Endodermal cell (in vitro differentiated cells): ENCODE measurements around the gene INPP4B. TPM values are rescaled to one million over a fixed set of nuclear protein-coding genes. Genes with fewer than 3 reads are reported as not detected.

ENCODE experiments used
- DNase-seq: peaks from one replicate; pipeline ENCODE4 v3.0.0-alpha.2; 2017
- H3K27ac ChIP-seq: 2 replicates; pipeline ENCODE4 v1.5.1; 2013; ENCODE audit warnings: mild to moderate bottlenecking, low read depth, low read length, moderate library complexity
- H3K27me3 ChIP-seq: 2 replicates; pipeline ENCODE4 v1.6.1; 2013; ENCODE audit warnings: mild to moderate bottlenecking, low read length, moderate library complexity; ENCODE audit not compliant: insufficient read depth, control insufficient read depth, poor library complexity, severe bottlenecking
- H3K36me3 ChIP-seq: 2 replicates; pipeline ENCODE4 v1.7.0; 2013; ENCODE audit warnings: mild to moderate bottlenecking, low read length, moderate library complexity; ENCODE audit not compliant: control insufficient read depth, insufficient read depth
- H3K4me1 ChIP-seq: one replicate; pipeline ENCODE4 v1.7.0; 2013; ENCODE audit warnings: low read length; ENCODE audit not compliant: control insufficient read depth, insufficient read depth
- H3K4me3 ChIP-seq: 2 replicates; pipeline ENCODE4 v1.5.1; 2013; ENCODE audit warnings: mild to moderate bottlenecking, low read length, moderate library complexity
- H3K9ac ChIP-seq: 2 replicates; pipeline ENCODE4 v1.6.1; 2013; ENCODE audit warnings: mild to moderate bottlenecking, low read length, moderate library complexity; ENCODE audit not compliant: poor library complexity, severe bottlenecking; ENCODE audit errors: extremely low read depth
- H3K9me3 ChIP-seq: 2 replicates; pipeline ENCODE4 v1.6.1; 2013; ENCODE audit warnings: mild to moderate bottlenecking, low read length, moderate library complexity; ENCODE audit not compliant: control insufficient read depth
- H3K27ac Mint-ChIP-seq: 2 replicates; pipeline ENCODE4 v1.8.0; 2020; ENCODE audit warnings: mixed read lengths
- H3K27me3 Mint-ChIP-seq: 2 replicates; pipeline ENCODE4 v1.8.0; 2021; ENCODE audit warnings: mild to moderate bottlenecking, mixed read lengths; ENCODE audit not compliant: insufficient read depth
- H3K36me3 Mint-ChIP-seq: 2 replicates; pipeline ENCODE4 v1.8.0; 2020; ENCODE audit warnings: low read depth, mixed read lengths
- H3K4me1 Mint-ChIP-seq: 2 replicates; pipeline ENCODE4 v1.8.0; 2020; ENCODE audit warnings: mixed read lengths
- H3K4me3 Mint-ChIP-seq: 2 replicates; pipeline ENCODE4 v1.8.0; 2020; ENCODE audit warnings: mild to moderate bottlenecking, moderate library complexity, mixed read lengths
- H3K9me3 Mint-ChIP-seq: 2 replicates; pipeline ENCODE4 v1.8.0; 2020; ENCODE audit warnings: mild to moderate bottlenecking, mixed read lengths
- WGBS, 2 experiments: methylation state at CpG; one replicate each; pipeline versions ENCODE4 v1.1.5 to v1.1.7; 2013; ENCODE audit warnings: missing lambda C conversion rate in 2 of 2, mixed read lengths in 1 of 2; ENCODE audit not compliant: insufficient coverage in 1 of 2, insufficient read length in 1 of 2; 5-methylcytosine and 5-hydroxymethylcytosine counted together
- total RNA-seq, 2 donors: library from RNA; stranded (reverse); fragmentation: NEBNext Ultra II Directional in 1 of 2; extraction: Animal tissue kit (Norgen Biotek cat#: 25700) in 1 of 2; gene quantifications; 2 replicates in 1 of 2; 3 replicates in 1 of 2; pipeline ENCODE4 v1.2.1, GENCODE V29; 2021
- TF ChIP-seq, protein P1 (sequence below): fragments of 200-600 bp; sonication (generic); conservative IDR thresholded peaks from 2 replicates; pipeline ENCODE4 v1.5.0; 2021; ENCODE audit warnings: antibody characterized with exemption, mild to moderate bottlenecking

INPP4B gene
- total RNA-seq, 2 donors from 2014 or later, result 0.64 to 0.66 TPM

DNA sequence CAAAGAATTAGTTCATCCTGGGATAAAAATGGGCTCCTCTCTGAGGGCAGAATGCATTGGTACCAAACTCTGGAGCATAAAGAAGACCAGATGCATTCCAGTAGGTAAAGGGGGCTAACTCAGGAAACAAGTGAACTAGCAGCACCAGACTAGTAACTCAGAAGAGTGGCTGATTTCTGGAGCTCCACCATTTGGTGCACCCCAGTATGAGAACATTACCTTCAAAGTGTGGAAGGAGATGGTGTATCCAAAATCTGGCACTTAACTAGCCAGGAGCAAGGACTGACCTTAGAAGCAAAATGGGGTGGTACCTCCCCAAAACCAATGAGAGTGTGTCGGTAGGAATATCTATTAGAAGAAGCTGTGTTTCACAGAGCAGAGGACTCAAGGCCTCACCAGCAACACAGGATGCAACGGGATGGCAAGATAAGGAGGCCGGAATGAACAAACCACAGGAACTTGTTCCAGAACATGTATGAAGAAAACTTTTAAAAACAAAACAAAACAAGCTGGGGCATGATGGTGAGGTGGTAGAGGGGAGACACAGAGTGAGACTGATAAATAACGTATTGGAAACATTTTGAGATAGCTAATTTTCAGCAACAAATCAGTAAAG lies 142.3 kb downstream of the INPP4B start:
- H3K9ac ChIP-seq, result no peak overlapping the region
- H3K4me1 ChIP-seq, result no peaks in the 10 kb centered on the region
- Mint-ChIP-seq H3K4me1 (no peaks in the 10 kb centered on the region), H3K9me3 (no peaks in the 10 kb centered on the region), H3K4me3 (no peak overlapping the region), H3K36me3 (no peaks in the 10 kb centered on the region), H3K27me3 (peaks cover 5% of the 10 kb centered on the region), H3K27ac (no peak overlapping the region)
- TF ChIP-seq, protein P1, sequence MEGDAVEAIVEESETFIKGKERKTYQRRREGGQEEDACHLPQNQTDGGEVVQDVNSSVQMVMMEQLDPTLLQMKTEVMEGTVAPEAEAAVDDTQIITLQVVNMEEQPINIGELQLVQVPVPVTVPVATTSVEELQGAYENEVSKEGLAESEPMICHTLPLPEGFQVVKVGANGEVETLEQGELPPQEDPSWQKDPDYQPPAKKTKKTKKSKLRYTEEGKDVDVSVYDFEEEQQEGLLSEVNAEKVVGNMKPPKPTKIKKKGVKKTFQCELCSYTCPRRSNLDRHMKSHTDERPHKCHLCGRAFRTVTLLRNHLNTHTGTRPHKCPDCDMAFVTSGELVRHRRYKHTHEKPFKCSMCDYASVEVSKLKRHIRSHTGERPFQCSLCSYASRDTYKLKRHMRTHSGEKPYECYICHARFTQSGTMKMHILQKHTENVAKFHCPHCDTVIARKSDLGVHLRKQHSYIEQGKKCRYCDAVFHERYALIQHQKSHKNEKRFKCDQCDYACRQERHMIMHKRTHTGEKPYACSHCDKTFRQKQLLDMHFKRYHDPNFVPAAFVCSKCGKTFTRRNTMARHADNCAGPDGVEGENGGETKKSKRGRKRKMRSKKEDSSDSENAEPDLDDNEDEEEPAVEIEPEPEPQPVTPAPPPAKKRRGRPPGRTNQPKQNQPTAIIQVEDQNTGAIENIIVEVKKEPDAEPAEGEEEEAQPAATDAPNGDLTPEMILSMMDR, result no peak
- H3K27ac ChIP-seq, result no peak overlapping the region
- H3K27me3 ChIP-seq, result no peaks in the 10 kb centered on the region
- no peak for DNase-seq
- no peak overlapping the region for H3K4me3 ChIP-seq
- no peaks in the 10 kb centered on the region for H3K36me3 ChIP-seq
- no peaks in the 10 kb centered on the region for H3K9me3 ChIP-seq
- WGBS, 2 experiments, result 59 to 100% methylated on average over 1 to 4 of the region's 4 CpGs

DNA sequence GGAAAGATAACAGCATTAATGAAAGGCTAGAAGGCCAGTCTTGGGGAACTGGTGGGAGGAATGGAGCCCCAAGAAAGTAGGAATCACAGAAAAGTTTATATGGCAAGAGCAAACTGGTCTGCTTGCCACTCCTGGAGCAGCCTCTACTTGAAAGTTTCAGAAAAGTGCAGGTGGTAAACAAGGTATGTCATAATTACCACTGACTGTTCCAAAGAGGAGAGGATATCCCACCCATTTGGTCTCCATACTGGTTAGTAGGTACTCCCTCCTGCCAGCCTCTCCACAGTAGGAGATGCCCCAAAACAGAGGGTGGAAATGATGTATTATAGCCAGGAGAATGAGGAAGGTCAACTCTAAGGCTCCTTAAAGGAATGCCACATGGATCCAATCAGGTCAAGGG lies 145.1 kb downstream of the INPP4B start:
- Histone ChIP-seq H3K4me1 (no peaks in the 10 kb centered on the region), H3K9ac (no peak overlapping the region), H3K36me3 (no peaks in the 10 kb centered on the region), H3K9me3 (no peaks in the 10 kb centered on the region), H3K4me3 (no peak overlapping the region), H3K27me3 (no peaks in the 10 kb centered on the region), H3K27ac (no peak overlapping the region)
- no peaks in the 10 kb centered on the region for H3K9me3 Mint-ChIP-seq
- no peak overlapping the region for H3K27ac Mint-ChIP-seq
- no peaks in the 10 kb centered on the region for H3K36me3 Mint-ChIP-seq
- no peaks in the 10 kb centered on the region for H3K4me1 Mint-ChIP-seq
- peaks cover 2% of the 10 kb centered on the region for H3K27me3 Mint-ChIP-seq
- no peak overlapping the region for H3K4me3 Mint-ChIP-seq
- TF ChIP-seq, protein P1, result no peak
- DNase-seq, result no peak

DNA sequence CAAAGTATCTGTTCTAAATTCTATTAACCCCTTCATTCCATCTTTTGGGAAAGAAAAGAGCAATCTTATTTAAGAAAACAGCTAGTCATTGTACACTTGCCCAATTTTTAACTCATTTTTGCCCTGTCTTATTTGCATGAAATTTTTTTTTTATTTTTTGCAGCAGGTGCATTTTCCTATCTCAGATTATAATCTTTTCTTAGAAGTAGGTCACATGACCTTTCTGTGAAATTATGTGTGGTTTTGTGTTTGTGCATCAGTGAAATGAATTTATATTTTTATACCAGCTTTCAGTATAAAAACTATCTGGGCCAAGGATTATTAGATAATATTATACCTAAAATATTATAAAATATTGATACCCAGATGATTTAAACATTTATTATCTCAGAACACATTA lies 145.6 kb downstream of the INPP4B start:
- Mint-ChIP-seq H3K36me3 (no peaks in the 10 kb centered on the region), H3K9me3 (no peaks in the 10 kb centered on the region), H3K27ac (no peak overlapping the region), H3K27me3 (peaks cover 2% of the 10 kb centered on the region), H3K4me3 (no peak overlapping the region), H3K4me1 (no peaks in the 10 kb centered on the region)
- TF ChIP-seq, protein P1, result no peak
- Histone ChIP-seq H3K27me3 (no peaks in the 10 kb centered on the region), H3K36me3 (no peaks in the 10 kb centered on the region), H3K4me1 (no peaks in the 10 kb centered on the region), H3K4me3 (no peak overlapping the region), H3K27ac (no peak overlapping the region), H3K9ac (no peak overlapping the region), H3K9me3 (no peaks in the 10 kb centered on the region)
- DNase-seq, result no peak
